Stimulated activated CD8-positive, alpha-beta memory T cell treated with anti-CD3 and anti-CD28 coated beads, Interleukin-15, amount 100 ng/mL, for 48 hours (primary cell): ENCODE results near the gene CADM1.

Source experiments
- DNase-seq, 2 donors: peaks; one replicate each; pipeline ENCODE4 v3.0.0-alpha.2; 2020; ENCODE audit warnings: low read depth in 2 of 2

The CADM1 gene

DNA sequence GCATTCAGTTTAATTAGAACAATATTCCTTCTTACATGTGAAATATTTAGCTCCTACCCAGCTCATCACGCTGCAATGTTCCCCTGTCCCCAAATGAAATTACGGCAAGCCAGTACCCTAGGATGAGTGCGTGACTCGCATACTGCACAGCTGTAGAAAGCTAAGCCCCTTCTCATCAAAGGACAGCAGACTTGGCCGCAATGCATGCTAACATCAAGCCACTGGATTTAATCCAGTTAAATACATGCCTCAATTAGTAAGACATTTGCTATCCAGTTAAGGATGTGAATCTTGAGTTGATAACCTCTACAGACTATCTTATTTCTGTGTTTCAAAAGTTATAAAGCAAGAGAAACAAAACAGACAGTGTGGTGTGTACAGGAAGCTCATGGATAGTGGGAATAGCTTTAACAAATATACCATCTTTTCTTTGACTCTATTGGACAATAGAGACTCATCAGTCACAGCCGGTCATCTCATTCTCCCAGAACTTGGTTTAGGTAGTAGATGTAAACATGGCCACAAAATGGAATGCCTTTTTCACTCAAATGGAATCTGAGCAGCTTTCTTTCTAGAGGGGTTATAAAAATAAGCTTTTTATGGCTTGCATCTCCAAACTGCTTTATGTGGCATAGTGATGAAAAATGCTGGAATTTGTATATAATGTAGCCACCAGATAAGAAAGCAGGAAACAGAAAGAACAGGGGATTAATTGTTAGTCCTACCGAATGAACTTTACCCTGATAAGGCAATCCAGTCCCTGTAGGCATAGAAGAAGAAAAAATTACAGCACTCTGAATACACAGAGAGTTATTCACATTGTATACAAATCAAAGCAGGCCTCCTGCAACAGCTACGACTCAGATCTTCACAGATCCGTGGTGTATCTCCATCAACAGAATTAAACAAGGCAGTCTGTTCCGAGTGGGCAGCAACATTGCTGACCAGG lies 224.1 kb downstream of the CADM1 start:
- DNase-seq: no peak

- DNase-seq: no peak
Observed at GRCh38 chr11:115276799-115277198, 227.4 kb downstream of the CADM1 start.

GRCh38 chr11:115276191-115276590 lies 228.0 kb downstream of the CADM1 start:
- no peak for DNase-seq

GRCh38 chr11:115275045-115275444 lies 229.2 kb downstream of the CADM1 start:
- DNase-seq: no peak

DNA sequence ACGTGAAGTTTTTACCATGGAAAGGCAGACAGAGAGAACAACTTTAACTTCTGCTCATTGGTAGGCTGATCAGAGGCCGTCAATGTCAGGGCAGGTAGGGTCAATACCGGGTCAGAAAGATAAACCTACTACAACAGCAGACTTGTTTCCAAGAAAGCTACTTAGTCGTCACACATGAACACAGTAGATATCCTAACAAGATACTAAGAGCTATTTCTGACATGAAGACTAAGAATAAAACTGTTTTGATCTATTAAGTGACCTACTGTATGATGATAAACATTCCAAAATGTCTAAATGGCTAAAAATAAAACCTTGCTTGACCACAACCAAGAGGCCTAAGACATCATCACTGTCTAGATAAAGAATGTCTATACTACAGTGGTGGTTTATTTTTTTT lies 231.3 kb downstream of the CADM1 start:
- no peak for DNase-seq

GRCh38 chr11:115271643-115272042 lies 232.6 kb downstream of the CADM1 start:
- no peak for DNase-seq

GRCh38 chr11:115269191-115269950 lies 234.8 kb downstream of the CADM1 start:
- no peak for DNase-seq

GRCh38 chr11:115267871-115268270 lies 236.3 kb downstream of the CADM1 start:
- DNase-seq: no peak

GRCh38 chr11:115267238-115267781 lies 236.9 kb downstream of the CADM1 start:
- no peak for DNase-seq

DNA sequence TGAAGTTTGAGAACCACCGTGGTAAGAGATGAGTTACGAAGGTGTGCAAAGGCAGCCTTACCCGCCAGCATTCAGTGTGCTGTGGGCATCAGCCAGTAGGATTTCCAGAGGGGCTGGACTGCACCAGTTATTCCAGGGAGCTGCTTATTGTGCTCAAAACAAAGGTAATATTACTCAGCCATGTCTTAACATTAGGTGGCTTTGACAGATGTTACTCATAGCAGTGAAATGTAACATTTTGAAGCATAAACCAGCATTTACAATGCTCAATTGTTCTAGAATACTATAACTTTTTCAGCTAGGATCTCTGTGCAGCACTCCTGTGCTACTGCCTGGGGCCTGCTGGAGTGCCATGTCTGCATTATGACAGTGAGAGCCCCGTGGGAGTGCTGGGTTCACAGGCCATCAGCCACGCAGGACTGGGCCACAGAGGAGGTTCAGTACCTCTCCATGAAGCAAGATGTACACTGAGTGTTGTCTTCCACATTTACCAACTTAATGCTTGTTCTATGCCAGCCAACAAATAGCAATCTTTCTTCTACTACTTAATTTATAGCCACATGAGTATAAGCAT lies 238.1 kb downstream of the CADM1 start:
- DNase-seq: no peak

DNA sequence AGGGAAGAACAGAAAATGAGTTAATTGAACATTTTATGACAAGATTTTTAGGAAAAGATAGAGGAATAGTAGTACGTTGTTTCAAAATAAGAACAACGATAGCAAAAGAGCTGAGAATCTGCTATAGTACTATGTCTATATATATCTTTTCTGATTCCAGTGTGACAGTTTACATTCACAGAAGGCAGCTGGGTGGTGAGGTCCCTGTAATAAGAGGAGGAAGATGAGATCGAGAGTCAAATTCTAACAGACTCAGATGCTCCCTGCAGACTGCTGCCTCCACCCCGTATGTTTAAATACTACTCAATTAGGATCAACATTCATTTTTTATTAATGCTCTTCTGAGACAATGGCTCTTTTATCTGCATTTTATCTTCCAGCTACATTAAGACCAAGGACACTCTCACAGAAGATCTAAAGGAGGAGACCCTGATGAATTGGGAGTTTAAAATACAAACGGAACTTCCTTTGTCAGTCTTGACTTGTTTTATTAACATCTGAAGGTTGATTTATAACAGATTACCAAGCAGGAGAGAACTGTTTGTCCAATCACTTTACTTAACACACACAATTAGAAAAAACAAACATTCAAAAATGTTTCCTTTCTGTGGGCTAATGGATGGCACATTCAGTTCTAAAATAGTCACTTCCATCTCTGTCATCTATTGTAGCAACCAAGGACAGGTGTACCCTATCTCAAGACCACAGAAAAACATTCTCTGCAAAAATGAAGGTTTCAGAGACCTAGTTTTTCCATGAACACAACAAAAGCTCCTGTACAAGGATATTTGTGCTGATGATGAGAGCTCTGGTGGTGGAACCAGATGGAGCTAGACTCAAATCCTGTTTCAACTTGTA lies 240.2 kb downstream of the CADM1 start:
- DNase-seq: no peak

- no peak for DNase-seq
Observed at GRCh38 chr11:115258216-115258615, 246.0 kb downstream of the CADM1 start.

- no peak for DNase-seq
Observed at GRCh38 chr11:115257678-115258077, 246.5 kb downstream of the CADM1 start.

DNA sequence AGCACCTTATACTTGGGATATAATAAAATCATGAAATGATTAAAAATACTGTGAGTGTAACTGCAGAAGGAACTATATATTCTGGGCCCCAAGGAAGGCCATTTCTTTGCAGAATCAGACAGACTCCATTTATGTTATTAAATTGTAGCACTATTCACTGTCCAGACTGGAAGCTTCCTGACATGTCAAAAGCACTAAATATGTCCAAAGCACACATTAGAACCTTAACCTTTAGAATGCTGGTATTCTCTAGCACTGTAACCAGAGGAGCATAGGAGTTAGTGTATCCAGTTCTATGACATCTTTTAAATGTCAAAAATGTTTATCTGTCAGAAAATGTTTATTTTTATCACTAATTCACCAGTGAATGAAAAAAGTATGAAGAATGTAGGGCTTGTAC lies 246.9 kb downstream of the CADM1 start:
- DNase-seq: no peak

DNA sequence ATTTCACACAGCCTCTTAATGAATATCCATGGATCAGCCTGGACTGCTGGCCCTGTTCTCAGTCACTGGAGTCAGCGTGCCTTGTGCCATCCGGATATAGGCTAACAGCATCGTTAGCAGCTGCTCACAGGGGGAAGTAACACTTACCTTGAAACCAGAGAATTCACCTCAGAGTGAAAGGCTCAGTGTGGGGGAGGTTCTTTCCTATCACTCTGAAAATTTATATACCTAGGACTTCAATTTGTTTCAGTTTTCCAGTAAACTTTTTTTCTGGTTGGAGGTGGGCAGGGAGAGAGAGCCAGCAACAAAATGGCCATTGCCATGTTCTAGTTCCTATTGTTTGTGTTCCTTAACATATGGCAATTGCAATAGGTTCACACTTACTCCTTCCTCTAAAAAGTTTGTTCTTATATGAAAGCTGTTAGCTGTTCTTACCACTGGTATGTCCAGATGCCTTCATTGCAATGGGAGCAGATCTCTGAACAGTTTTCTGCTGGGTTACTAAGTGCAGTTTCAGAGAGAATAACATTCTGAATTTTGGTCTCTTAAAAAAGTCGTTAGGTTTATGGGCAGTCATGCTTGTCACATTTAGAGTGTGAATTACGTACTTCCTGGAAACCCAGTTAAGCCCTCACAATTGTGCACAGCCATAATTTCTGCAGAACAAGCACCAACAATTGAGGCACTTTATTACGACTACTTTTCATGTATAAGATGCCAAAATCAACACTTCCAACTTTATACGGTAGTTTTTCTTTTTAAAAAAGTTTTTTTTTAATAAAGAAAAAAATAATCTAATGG lies 247.6 kb downstream of the CADM1 start:
- DNase-seq: no peak

- DNase-seq: no peak
Observed at GRCh38 chr11:115255006-115255762, 249.0 kb downstream of the CADM1 start.

DNA sequence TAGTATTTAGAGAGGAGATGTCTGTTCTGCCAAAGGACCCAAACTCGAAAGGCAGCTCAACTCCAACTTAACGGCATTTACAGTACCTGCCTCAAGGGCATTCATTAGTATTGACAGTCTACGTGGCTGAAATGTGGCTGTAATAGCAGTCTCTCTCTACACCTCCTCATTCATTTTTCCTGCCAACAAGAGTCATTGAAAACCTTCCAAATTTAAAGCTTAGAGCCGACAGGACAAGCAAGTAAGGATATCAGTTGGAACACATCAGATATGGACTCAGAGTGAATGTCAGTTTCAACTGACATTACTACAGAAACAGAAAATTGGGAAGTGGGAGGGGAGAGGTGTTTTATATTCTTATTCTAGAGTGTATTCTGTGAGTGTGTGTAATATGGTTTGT lies 253.1 kb downstream of the CADM1 start:
- no peak for DNase-seq

GRCh38 chr11:115249061-115249578 lies 255.1 kb downstream of the CADM1 start:
- no peak for DNase-seq

- no peak for DNase-seq
Observed at GRCh38 chr11:115247953-115248352, 256.3 kb downstream of the CADM1 start.
